Progenitor cell of endocrine pancreas (in vitro differentiated cells): ENCODE data around the gene FAM240B. TPM values are rescaled to one million over a fixed set of nuclear protein-coding genes. Genes with fewer than 3 reads are reported as not detected.

ENCODE experiments used
- DNase-seq: peaks from one replicate; pipeline ENCODE4 v3.0.0; 2021; ENCODE audit warnings: low spot score; ENCODE audit not compliant: unreplicated experiment
- H3K27ac Mint-ChIP-seq: 2 replicates; pipeline ENCODE4 v1.8.0; 2021; ENCODE audit warnings: mild to moderate bottlenecking, moderate library complexity, mixed read lengths
- H3K27me3 Mint-ChIP-seq: 2 replicates; pipeline ENCODE4 v1.8.0; 2021; ENCODE audit warnings: mixed read lengths
- H3K36me3 Mint-ChIP-seq: 2 replicates; pipeline ENCODE4 v1.8.0; 2022; ENCODE audit warnings: mixed read lengths; ENCODE audit not compliant: insufficient read depth
- H3K4me1 Mint-ChIP-seq: 2 replicates; pipeline ENCODE4 v1.8.0; 2021; ENCODE audit warnings: low read depth, mixed read lengths
- H3K4me3 Mint-ChIP-seq: 2 replicates; pipeline ENCODE4 v1.8.0; 2021; ENCODE audit warnings: low read depth, mild to moderate bottlenecking, moderate library complexity, mixed read lengths
- H3K9me3 Mint-ChIP-seq: 2 replicates; pipeline ENCODE4 v1.8.0; 2021; ENCODE audit warnings: low read depth, mixed read lengths
- CTCF ChIP-seq: fragments of 200-600 bp; sonication (generic); IDR thresholded peaks from one replicate; pipeline ENCODE4 v1.5.0; 2021; ENCODE audit warnings: antibody characterized with exemption, mild to moderate bottlenecking; ENCODE audit not compliant: unreplicated experiment
- total RNA-seq: library from RNA; stranded (reverse); gene quantifications from 2 replicates; pipeline ENCODE4 v1.2.1, GENCODE V29; 2021

FAM240B gene
- total RNA-seq, 1 donor from 2014 or later: not detected

GRCh38 chr9:38644601-38645000, 75.3 kb downstream of the FAM240B start:
- Mint-ChIP-seq H3K4me3 (no peak overlapping the region), H3K27me3 (peaks cover 14% of the 10 kb centered on the region), H3K27ac (no peak overlapping the region), H3K36me3 (no peaks in the 10 kb centered on the region), H3K4me1 (no peaks in the 10 kb centered on the region), H3K9me3 (no peaks in the 10 kb centered on the region)
- TF ChIP-seq CTCF: no peak
- no peak for DNase-seq

Other genes with a start within 250 kb of the FAM240B start
- gene ANKRD18A, start 99.5 kb downstream of the FAM240B start, total RNA-seq: 2.2 and 3.6 TPM in 2 replicates